Activated naive CD8-positive, alpha-beta T cell (primary cell): Measurements from ENCODE around the gene MZT2B.
"Not testable (repeated sequence)": the region's sequence is repeated elsewhere in the genome, so short reads cannot be mapped to it uniquely, and the experiment has no call there.

ENCODE experiments used
- H3K27ac Mint-ChIP-seq: one replicate; pipeline ENCODE4 v1.8.0; 2021; ENCODE audit warnings: mixed read lengths
- H3K27me3 Mint-ChIP-seq: one replicate; pipeline ENCODE4 v1.8.0; 2021; ENCODE audit warnings: mixed read lengths
- H3K36me3 Mint-ChIP-seq: one replicate; pipeline ENCODE4 v1.8.0; 2021; ENCODE audit warnings: mixed read lengths
- H3K4me1 Mint-ChIP-seq: one replicate; pipeline ENCODE4 v1.8.0; 2021; ENCODE audit warnings: low read depth, mixed read lengths
- H3K4me3 Mint-ChIP-seq: one replicate; pipeline ENCODE4 v1.8.0; 2021; ENCODE audit warnings: mild to moderate bottlenecking, mixed read lengths
- H3K9me3 Mint-ChIP-seq: one replicate; pipeline ENCODE4 v1.8.0; 2021; ENCODE audit warnings: low read depth, mixed read lengths

MZT2B gene

GRCh38 chr2:130181880-130182682 lies at the start of gene MZT2B:
TSS of gene MZT2B (plus strand) at chr2:130182262. CDS start at chr2:130182283, 21 bp downstream.
- H3K9me3 Mint-ChIP-seq, H3K27me3 Mint-ChIP-seq, H3K36me3 Mint-ChIP-seq: not testable (repeated sequence)
- peak within 1 kb of the TSS; percentile 94 for H3K27ac Mint-ChIP-seq
- peaks cover 17% of the 10 kb centered on the region for H3K4me1 Mint-ChIP-seq
- peak within 1 kb of the TSS; percentile 92 for H3K4me3 Mint-ChIP-seq

GRCh38 chr2:130135692-130136541 lies 46.1 kb upstream of the MZT2B start:
- Mint-ChIP-seq H3K4me3 (no peak overlapping the region), H3K9me3 (no peaks in the 10 kb centered on the region), H3K4me1 (peaks cover 3% of the 10 kb centered on the region), H3K27ac (no peak overlapping the region), H3K36me3 (no peaks in the 10 kb centered on the region), H3K27me3 (no peaks in the 10 kb centered on the region)

GRCh38 chr2:130136546-130136945 lies 45.5 kb upstream of the MZT2B start:
- H3K27me3 Mint-ChIP-seq, H3K27ac Mint-ChIP-seq, H3K9me3 Mint-ChIP-seq, H3K4me3 Mint-ChIP-seq, H3K4me1 Mint-ChIP-seq, H3K36me3 Mint-ChIP-seq: not testable (repeated sequence)

- H3K4me3 Mint-ChIP-seq, H3K9me3 Mint-ChIP-seq, H3K36me3 Mint-ChIP-seq, H3K27me3 Mint-ChIP-seq, H3K27ac Mint-ChIP-seq, H3K4me1 Mint-ChIP-seq: not testable (repeated sequence)
Observed at GRCh38 chr2:130137118-130137517, 44.9 kb upstream of the MZT2B start.

- not testable (repeated sequence) for H3K4me3 Mint-ChIP-seq, H3K27ac Mint-ChIP-seq, H3K4me1 Mint-ChIP-seq, H3K27me3 Mint-ChIP-seq, H3K36me3 Mint-ChIP-seq, H3K9me3 Mint-ChIP-seq
Observed at GRCh38 chr2:130138326-130138725, 43.7 kb upstream of the MZT2B start.

GRCh38 chr2:130138841-130139251 lies 43.2 kb upstream of the MZT2B start:
- H3K27me3 Mint-ChIP-seq, H3K9me3 Mint-ChIP-seq, H3K36me3 Mint-ChIP-seq, H3K4me3 Mint-ChIP-seq, H3K27ac Mint-ChIP-seq, H3K4me1 Mint-ChIP-seq: not testable (repeated sequence)

- not testable (repeated sequence) for H3K4me3 Mint-ChIP-seq, H3K4me1 Mint-ChIP-seq, H3K36me3 Mint-ChIP-seq, H3K27ac Mint-ChIP-seq, H3K27me3 Mint-ChIP-seq, H3K9me3 Mint-ChIP-seq
Observed at GRCh38 chr2:130139331-130140280, 42.5 kb upstream of the MZT2B start.

- not testable (repeated sequence) for H3K4me3 Mint-ChIP-seq, H3K27me3 Mint-ChIP-seq, H3K9me3 Mint-ChIP-seq, H3K4me1 Mint-ChIP-seq, H3K27ac Mint-ChIP-seq, H3K36me3 Mint-ChIP-seq
Observed at GRCh38 chr2:130140516-130140915, 41.5 kb upstream of the MZT2B start.

GRCh38 chr2:130141002-130141401 lies 41.1 kb upstream of the MZT2B start:
- H3K36me3 Mint-ChIP-seq, H3K27ac Mint-ChIP-seq, H3K9me3 Mint-ChIP-seq, H3K4me1 Mint-ChIP-seq, H3K27me3 Mint-ChIP-seq, H3K4me3 Mint-ChIP-seq: not testable (repeated sequence)

- H3K4me3 Mint-ChIP-seq, H3K27ac Mint-ChIP-seq, H3K9me3 Mint-ChIP-seq, H3K4me1 Mint-ChIP-seq, H3K27me3 Mint-ChIP-seq, H3K36me3 Mint-ChIP-seq: not testable (repeated sequence)
Observed at GRCh38 chr2:130141645-130142370, 40.3 kb upstream of the MZT2B start.

- not testable (repeated sequence) for H3K27me3 Mint-ChIP-seq, H3K4me1 Mint-ChIP-seq, H3K36me3 Mint-ChIP-seq, H3K9me3 Mint-ChIP-seq, H3K27ac Mint-ChIP-seq
- H3K4me3 Mint-ChIP-seq, result peak overlapping the region; percentile 74
Observed at GRCh38 chr2:130142396-130143265, 39.4 kb upstream of the MZT2B start.

- not testable (repeated sequence) for H3K27me3 Mint-ChIP-seq, H3K9me3 Mint-ChIP-seq, H3K4me1 Mint-ChIP-seq, H3K27ac Mint-ChIP-seq, H3K36me3 Mint-ChIP-seq
- peak overlapping the region; percentile 74 for H3K4me3 Mint-ChIP-seq
Observed at GRCh38 chr2:130143266-130144039, 38.6 kb upstream of the MZT2B start.

- H3K36me3 Mint-ChIP-seq, H3K27me3 Mint-ChIP-seq, H3K27ac Mint-ChIP-seq, H3K4me1 Mint-ChIP-seq, H3K9me3 Mint-ChIP-seq: not testable (repeated sequence)
- H3K4me3 Mint-ChIP-seq, result peak within 1 kb of the TSS; percentile 76
Observed at GRCh38 chr2:130145006-130145414, 37.1 kb upstream of the MZT2B start, which contains the start of gene CCDC74B. TSS of gene CCDC74B (minus strand) at chr2:130145112. CDS start at chr2:130144996, 116 bp downstream.
